IMR-90 (cell line): Measurements from ENCODE around the gene JPT2. TPM values are rescaled to one million over a fixed set of nuclear protein-coding genes. Genes with fewer than 3 reads are reported as not detected.

Source experiments
- ATAC-seq: fragments of 200-7000 bp; cut with Tn5 transposase; 2 replicates; pipeline ENCODE4 v1.9.1; 2020; ENCODE audit warnings: low read depth, mild to moderate bottlenecking, moderate library complexity
- BruUV-seq: library from RNA; stranded (reverse); fragments of 400-500 nt; replicated peaks from 2 replicates; lab custom pipeline; 2021; lab: Mats Ljungman, UMichigan
- CTCF ChIA-PET: fragments of 300-600 bp; formaldehyde crosslinking; extraction: SDS; loops from one replicate; lab custom pipeline; 2021; ENCODE audit warnings: antibody characterized with exemption; lab: Yijun Ruan, JAX
- POLR2A ChIA-PET: fragments of 300-600 bp; sonication (Branson Sonifier 250); formaldehyde crosslinking; loops from one replicate; lab custom pipeline; 2022; ENCODE audit warnings: antibody characterized with exemption; ENCODE audit not compliant: unreplicated experiment; lab: Charles Lee
- DNase-seq: peaks from one replicate; pipeline ENCODE4 v3.0.0; 2013
- H2AFZ ChIP-seq: replicated peaks from 2 replicates; pipeline ENCODE3; 2013; ENCODE audit warnings: low read length, mild to moderate bottlenecking; ENCODE audit not compliant: poor library complexity
- H2AK5ac ChIP-seq: 2 replicates; pipeline ENCODE4 v1.6.1; 2013; ENCODE audit warnings: low read depth, low read length, inconsistent platforms
- H2AK9ac ChIP-seq: replicated peaks from 2 replicates; pipeline ENCODE3; 2013; ENCODE audit warnings: mild to moderate bottlenecking, low read depth, low read length, moderate library complexity; ENCODE audit not compliant: poor library complexity
- H2BK120ac ChIP-seq: 2 replicates; pipeline ENCODE4 v1.6.1; 2013; ENCODE audit warnings: low read depth, low read length, inconsistent platforms
- H2BK15ac ChIP-seq: 3 replicates; pipeline ENCODE4 v1.6.1; 2013; ENCODE audit warnings: low read depth, low read length, inconsistent platforms
- H2BK20ac ChIP-seq: 2 replicates; pipeline ENCODE4 v1.6.1; 2013; ENCODE audit warnings: low read depth, mild to moderate bottlenecking, inconsistent platforms, low read length, moderate library complexity
- H2BK5ac ChIP-seq: 2 replicates; pipeline ENCODE4 v1.6.1; 2013; ENCODE audit warnings: mild to moderate bottlenecking, low read depth, low read length, inconsistent platforms; ENCODE audit not compliant: poor library complexity, severe bottlenecking
- H3K14ac ChIP-seq: replicated peaks from 2 replicates; pipeline ENCODE4 v1.6.1; 2013; ENCODE audit warnings: low read depth, low read length, inconsistent platforms
- H3K18ac ChIP-seq: 2 replicates; pipeline ENCODE4 v1.6.1; 2013; ENCODE audit warnings: low read depth, low read length, control low read depth
- H3K23ac ChIP-seq: 2 replicates; pipeline ENCODE4 v1.6.1; 2013; ENCODE audit warnings: low read depth, low read length, inconsistent platforms
- H3K27ac ChIP-seq: 2 replicates; pipeline ENCODE4 v1.5.1; 2013; ENCODE audit warnings: mild to moderate bottlenecking, control low read depth, low read length; ENCODE audit not compliant: insufficient read depth
- H3K27me3 ChIP-seq: 2 replicates; pipeline ENCODE4 v1.6.1; 2013; ENCODE audit warnings: low read length; ENCODE audit not compliant: control insufficient read depth, insufficient read depth
- H3K36me3 ChIP-seq: 2 replicates; pipeline ENCODE4 v1.6.1; 2013; ENCODE audit warnings: low read length, mixed read lengths; ENCODE audit not compliant: control insufficient read depth, insufficient read depth
- H3K4ac ChIP-seq: 2 replicates; pipeline ENCODE4 v1.6.1; 2013; ENCODE audit warnings: low read depth, low read length, inconsistent platforms
- H3K4me1 ChIP-seq: 2 replicates; pipeline ENCODE4 v1.6.1; 2013; ENCODE audit warnings: low read length, mixed read lengths; ENCODE audit not compliant: control insufficient read depth, insufficient read depth
- H3K4me2 ChIP-seq: 2 replicates; pipeline ENCODE4 v1.6.1; 2013; ENCODE audit warnings: low read depth, mild to moderate bottlenecking, control low read depth, low read length, moderate library complexity
- H3K4me3 ChIP-seq: 2 replicates; pipeline ENCODE4 v1.5.1; 2013; ENCODE audit warnings: low read depth, mild to moderate bottlenecking, control low read depth, low read length, moderate library complexity; ENCODE audit not compliant: insufficient read depth
- H3K56ac ChIP-seq: 2 replicates; pipeline ENCODE4 v1.6.1; 2013; ENCODE audit warnings: low read length, inconsistent platforms; ENCODE audit not compliant: insufficient read depth; ENCODE audit errors: extremely low read depth
- H3K79me1 ChIP-seq, 2 experiments: 2 replicates each; pipeline ENCODE4 v1.6.1; 2013; ENCODE audit warnings: low read length in 2 of 2, inconsistent platforms in 1 of 2, low read depth in 1 of 2
- H3K9ac ChIP-seq: 2 replicates; pipeline ENCODE4 v1.6.1; 2013; ENCODE audit warnings: low read depth, low read length, control low read depth
- H3K9me1 ChIP-seq: 2 replicates; pipeline ENCODE4 v1.6.1; 2013; ENCODE audit warnings: low read length, inconsistent platforms; ENCODE audit not compliant: insufficient read depth
- H3K9me3 ChIP-seq: 2 replicates; pipeline ENCODE4 v1.6.1; 2013; ENCODE audit warnings: low read length; ENCODE audit not compliant: control insufficient read depth, insufficient read depth
- H4K20me1 ChIP-seq: 2 replicates; pipeline ENCODE4 v1.6.1; 2013; ENCODE audit warnings: low read length, inconsistent platforms; ENCODE audit not compliant: insufficient read depth
- H4K5ac ChIP-seq: 2 replicates; pipeline ENCODE4 v1.6.1; 2013; ENCODE audit warnings: mild to moderate bottlenecking, low read depth, low read length, control low read depth
- H4K8ac ChIP-seq, 2 experiments: 2 replicates each; pipeline ENCODE4 v1.6.1; 2013; ENCODE audit warnings: low read depth in 2 of 2, low read length in 2 of 2, control low read depth in 1 of 2, inconsistent platforms in 1 of 2
- H4K91ac ChIP-seq: 2 replicates; pipeline ENCODE4 v1.6.1; 2013; ENCODE audit warnings: low read depth, low read length, inconsistent platforms; ENCODE audit not compliant: insufficient read depth
- BHLHE40 ChIP-seq: fragments of 150-350 bp; IDR thresholded peaks from 2 replicates; pipeline ENCODE4 v1.6.1; 2016; ENCODE audit warnings: mild to moderate bottlenecking, low read depth, low read length
- CEBPB ChIP-seq: IDR thresholded peaks from 2 replicates; pipeline ENCODE4 v1.6.1; 2012; ENCODE audit warnings: low read depth, low read length, improper control_type of control experiment
- CHD1 ChIP-seq: IDR thresholded peaks from 2 replicates; pipeline ENCODE4 v1.6.1; 2012; ENCODE audit warnings: low read depth, low read length, improper control_type of control experiment
- ELK1 ChIP-seq: fragments of 150-350 bp; IDR thresholded peaks from 2 replicates; pipeline ENCODE4 v1.6.1; 2016; ENCODE audit warnings: low read depth, mild to moderate bottlenecking, low read length, moderate library complexity, borderline replicate concordance
- FOS ChIP-seq: fragments of 150-350 bp; IDR thresholded peaks from 2 replicates; pipeline ENCODE4 v1.6.1; 2016; ENCODE audit warnings: low read depth, low read length
- MAFK ChIP-seq: IDR thresholded peaks from 2 replicates; pipeline ENCODE4 v1.6.1; 2012; ENCODE audit warnings: low read depth, low read length, improper control_type of control experiment
- MAZ ChIP-seq: IDR thresholded peaks from 2 replicates; pipeline ENCODE4 v1.6.1; 2012; ENCODE audit warnings: low read depth, mild to moderate bottlenecking, low read length, improper control_type of control experiment, moderate library complexity, borderline replicate concordance
- MXI1 ChIP-seq: IDR thresholded peaks from 2 replicates; pipeline ENCODE4 v1.6.1; 2012; ENCODE audit warnings: low read depth, mild to moderate bottlenecking, low read length, moderate library complexity, borderline replicate concordance
- NFE2L2 ChIP-seq: fragments of 150-350 bp; IDR thresholded peaks from 2 replicates; pipeline ENCODE4 v1.6.1; 2016; ENCODE audit warnings: low read depth, mild to moderate bottlenecking, low read length
- POLR2A ChIP-seq: IDR thresholded peaks from 2 replicates; pipeline ENCODE4 v1.6.1; 2012; ENCODE audit warnings: mild to moderate bottlenecking, low read depth, low read length
- RAD21 ChIP-seq: IDR thresholded peaks from 2 replicates; pipeline ENCODE4 v1.6.1; 2012; ENCODE audit warnings: low read length, improper control_type of control experiment
- RCOR1 ChIP-seq: IDR thresholded peaks from 2 replicates; pipeline ENCODE4 v1.6.1; 2012; ENCODE audit warnings: mild to moderate bottlenecking, low read length, improper control_type of control experiment; ENCODE audit not compliant: insufficient replicate concordance
- RFX5 ChIP-seq: IDR thresholded peaks from 2 replicates; pipeline ENCODE4 v1.8.0; 2012; ENCODE audit warnings: low read depth, mild to moderate bottlenecking, low read length, moderate library complexity
- SMC3 ChIP-seq: fragments of 150-350 bp; IDR thresholded peaks from 2 replicates; pipeline ENCODE4 v1.6.1; 2016; ENCODE audit warnings: low read depth, mild to moderate bottlenecking, antibody characterized with exemption, low read length, moderate library complexity
- WGBS, 2 experiments: methylation state at CpG; one replicate each; pipeline versions ENCODE4 v1.1.5 to v1.1.7; 2013; ENCODE audit warnings: missing lambda C conversion rate in 2 of 2; ENCODE audit not compliant: insufficient read length in 1 of 2; ENCODE audit errors: extremely low coverage in 2 of 2; 5-methylcytosine and 5-hydroxymethylcytosine counted together
- dilution Hi-C: fragments of 300-500 bp; cut with HindIII; formaldehyde crosslinking; loops from one replicate; pipeline ENCODE4 v1.14.3; 2018; ENCODE audit warnings: low sequenced_read_pairs; ENCODE audit not compliant: unreplicated experiment
- in situ Hi-C: fragments of 300-500 bp; cut with MboI; formaldehyde crosslinking; loops from 3 replicates; pipeline ENCODE4 v1.14.3; 2019; ENCODE audit warnings: low sequenced_read_pairs, inconsistent platforms, mixed read lengths
- intact Hi-C: fragments of 100-400 bp; cut with micrococcal nuclease; formaldehyde crosslinking; loops from 2 replicates; pipeline ENCODE4 v1.10.0; 2022
- polyA plus RNA-seq, 3 experiments: library from polyadenylated mRNA; depleted of rRNA; stranded (reverse); fragments of >200 nt; gene quantifications; 2 replicates each; pipeline ENCODE4 v1.2.3, GENCODE V29; 2012; ENCODE audit warnings: low replicate concordance in 1 of 3
- total RNA-seq: library from RNA; depleted of rRNA; stranded (reverse); fragments of >200 nt; gene quantifications from 2 replicates; pipeline ENCODE4 v1.2.3, GENCODE V29; 2012
- TF ChIP-seq, protein P1 (sequence below): fragments of 150-350 bp; IDR thresholded peaks from 2 replicates; pipeline ENCODE4 v1.6.1; 2017; ENCODE audit warnings: mild to moderate bottlenecking, antibody characterized with exemption, low read length, low read depth
- TF ChIP-seq, protein P2 (sequence below): conservative IDR thresholded peaks from 2 replicates; pipeline ENCODE4 v1.5.1; 2012; ENCODE audit warnings: mild to moderate bottlenecking, low read depth, low read length, improper control_type of control experiment

JPT2 gene
- total and polyA plus RNA-seq, 2 of the 4 experiments (the other 2 are of a cell fraction) = 40.0 to 41.5 TPM

DNA sequence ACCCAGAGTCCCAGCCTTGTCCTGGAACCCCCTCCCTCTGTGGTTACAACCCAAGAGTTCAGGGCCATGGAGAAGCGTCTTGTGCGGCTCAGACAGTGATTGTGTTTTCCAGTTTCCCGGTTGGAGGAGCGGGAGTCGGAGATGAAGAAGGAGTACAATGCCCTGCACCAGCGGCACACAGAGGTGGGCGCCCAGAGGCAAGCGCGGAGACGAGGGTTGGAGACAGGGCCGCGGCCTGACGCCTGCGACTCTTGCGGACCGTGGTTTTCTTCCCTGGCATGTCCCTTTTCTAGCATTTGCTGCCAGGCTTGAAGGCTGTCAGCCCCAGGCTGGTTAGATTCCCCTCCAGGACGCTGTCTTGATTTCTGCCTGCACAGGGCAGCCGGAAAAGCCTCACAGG lies 50.9 kb downstream of the JPT2 start:
- no TSS peak for BruUV-seq
- no peak overlapping the region for H4K5ac ChIP-seq
- no peak overlapping the region for H2BK5ac ChIP-seq
- H2AK9ac ChIP-seq = no peak overlapping the region
- H3K79me1 ChIP-seq = peaks cover 11 to 47% of the 10 kb centered on the region in 2 experiments; a peak in 3 of 4 replicates
- no peak overlapping the region for H2BK15ac ChIP-seq
- no peak overlapping the region for H3K9ac ChIP-seq
- H3K36me3 ChIP-seq = peaks cover 64% of the 10 kb centered on the region
- H3K27ac ChIP-seq = no peak overlapping the region
- WGBS, 2 experiments = 98% methylated on average over 18 of the region's 18 CpGs; no CpG with 5 or more reads in 1 of the 2 experiments
- TF ChIP-seq MAFK (no peak), FOS (no peak), CEBPB (no peak), RFX5 (no peak), CHD1 (no peak), RAD21 (no peak), BHLHE40 (no peak), MAZ (no peak), MXI1 (no peak), POLR2A (no peak), RCOR1 (no peak), SMC3 (no peak), NFE2L2 (no peak), ELK1 (no peak)
- TF ChIP-seq, protein P1, sequence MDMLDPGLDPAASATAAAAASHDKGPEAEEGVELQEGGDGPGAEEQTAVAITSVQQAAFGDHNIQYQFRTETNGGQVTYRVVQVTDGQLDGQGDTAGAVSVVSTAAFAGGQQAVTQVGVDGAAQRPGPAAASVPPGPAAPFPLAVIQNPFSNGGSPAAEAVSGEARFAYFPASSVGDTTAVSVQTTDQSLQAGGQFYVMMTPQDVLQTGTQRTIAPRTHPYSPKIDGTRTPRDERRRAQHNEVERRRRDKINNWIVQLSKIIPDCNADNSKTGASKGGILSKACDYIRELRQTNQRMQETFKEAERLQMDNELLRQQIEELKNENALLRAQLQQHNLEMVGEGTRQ = no peak
- TF ChIP-seq, protein P2, sequence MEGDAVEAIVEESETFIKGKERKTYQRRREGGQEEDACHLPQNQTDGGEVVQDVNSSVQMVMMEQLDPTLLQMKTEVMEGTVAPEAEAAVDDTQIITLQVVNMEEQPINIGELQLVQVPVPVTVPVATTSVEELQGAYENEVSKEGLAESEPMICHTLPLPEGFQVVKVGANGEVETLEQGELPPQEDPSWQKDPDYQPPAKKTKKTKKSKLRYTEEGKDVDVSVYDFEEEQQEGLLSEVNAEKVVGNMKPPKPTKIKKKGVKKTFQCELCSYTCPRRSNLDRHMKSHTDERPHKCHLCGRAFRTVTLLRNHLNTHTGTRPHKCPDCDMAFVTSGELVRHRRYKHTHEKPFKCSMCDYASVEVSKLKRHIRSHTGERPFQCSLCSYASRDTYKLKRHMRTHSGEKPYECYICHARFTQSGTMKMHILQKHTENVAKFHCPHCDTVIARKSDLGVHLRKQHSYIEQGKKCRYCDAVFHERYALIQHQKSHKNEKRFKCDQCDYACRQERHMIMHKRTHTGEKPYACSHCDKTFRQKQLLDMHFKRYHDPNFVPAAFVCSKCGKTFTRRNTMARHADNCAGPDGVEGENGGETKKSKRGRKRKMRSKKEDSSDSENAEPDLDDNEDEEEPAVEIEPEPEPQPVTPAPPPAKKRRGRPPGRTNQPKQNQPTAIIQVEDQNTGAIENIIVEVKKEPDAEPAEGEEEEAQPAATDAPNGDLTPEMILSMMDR = no peak
- intact Hi-C loops (no loop called here), dilution Hi-C loops (no loop called here), in situ Hi-C loops (no loop called here)
- no peak overlapping the region for H3K4me2 ChIP-seq
- H4K8ac ChIP-seq = no peak overlapping the region
- no peak overlapping the region for H3K4ac ChIP-seq
- no peak overlapping the region for H3K4me3 ChIP-seq
- CTCF ChIA-PET = no interaction called here
- no peak overlapping the region for H2AK5ac ChIP-seq
- no peak overlapping the region for H2BK20ac ChIP-seq
- H3K9me3 ChIP-seq = no peaks in the 10 kb centered on the region
- H3K27me3 ChIP-seq = no peaks in the 10 kb centered on the region
- no peak overlapping the region for H4K91ac ChIP-seq
- ATAC-seq = no peak
- H4K20me1 ChIP-seq = peaks cover 28% of the 10 kb centered on the region
- DNase-seq = no peak
- peaks cover 4% of the 10 kb centered on the region; the same call in 1 of the 2 replicates for H3K9me1 ChIP-seq
- POLR2A ChIA-PET = no interaction called here
- no peak overlapping the region for H3K14ac ChIP-seq
- no peak overlapping the region for H3K18ac ChIP-seq
- H2BK120ac ChIP-seq = no peak overlapping the region
- H3K56ac ChIP-seq = no peak overlapping the region
- H3K4me1 ChIP-seq = no peaks in the 10 kb centered on the region
- no peak overlapping the region for H3K23ac ChIP-seq
- H2AFZ ChIP-seq = no peak overlapping the region
